ENCODE measurements around the gene DMAP1.

DNA sequence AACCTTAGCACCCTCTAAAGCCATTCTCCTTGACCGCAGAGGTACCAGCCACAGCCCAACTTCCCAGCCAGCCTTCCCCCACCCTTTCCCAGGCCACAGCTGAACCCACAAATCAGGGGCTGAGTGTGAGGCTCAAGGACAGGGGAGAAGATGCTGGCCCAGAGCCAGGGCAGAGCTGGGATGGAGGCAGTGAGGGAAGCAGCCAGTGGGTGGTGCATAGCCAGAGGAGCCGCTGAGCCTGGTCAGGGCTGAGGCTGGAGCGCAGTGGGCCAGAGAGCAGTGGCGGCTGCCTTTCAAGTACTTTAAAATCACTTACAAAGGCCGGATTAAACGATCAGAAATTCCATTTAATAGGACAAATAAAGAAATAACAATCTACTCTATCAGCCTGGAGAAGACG lies 36.3 kb downstream of the DMAP1 start:
- no peak for TF ChIP-seq FOXM1 (IDR thresholded peaks at IDR 0.05; ENCODE audit: borderline replicate concordance, low read depth)
- TF ChIP-seq TAF1 (IDR thresholded peaks at IDR 0.05; ENCODE audit: low read depth) = no peak
- no peak for TF ChIP-seq EGR1 (IDR thresholded peaks at IDR 0.05)
- TF ChIP-seq, protein P1, sequence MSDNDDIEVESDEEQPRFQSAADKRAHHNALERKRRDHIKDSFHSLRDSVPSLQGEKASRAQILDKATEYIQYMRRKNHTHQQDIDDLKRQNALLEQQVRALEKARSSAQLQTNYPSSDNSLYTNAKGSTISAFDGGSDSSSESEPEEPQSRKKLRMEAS (IDR thresholded peaks at IDR 0.05) = no peak
- TF ChIP-seq RAD21 (IDR thresholded peaks at IDR 0.05; ENCODE audit: low read depth) = no peak
- TF ChIP-seq NFIC (IDR thresholded peaks at IDR 0.05) = no peak
- TF ChIP-seq, protein P2, sequence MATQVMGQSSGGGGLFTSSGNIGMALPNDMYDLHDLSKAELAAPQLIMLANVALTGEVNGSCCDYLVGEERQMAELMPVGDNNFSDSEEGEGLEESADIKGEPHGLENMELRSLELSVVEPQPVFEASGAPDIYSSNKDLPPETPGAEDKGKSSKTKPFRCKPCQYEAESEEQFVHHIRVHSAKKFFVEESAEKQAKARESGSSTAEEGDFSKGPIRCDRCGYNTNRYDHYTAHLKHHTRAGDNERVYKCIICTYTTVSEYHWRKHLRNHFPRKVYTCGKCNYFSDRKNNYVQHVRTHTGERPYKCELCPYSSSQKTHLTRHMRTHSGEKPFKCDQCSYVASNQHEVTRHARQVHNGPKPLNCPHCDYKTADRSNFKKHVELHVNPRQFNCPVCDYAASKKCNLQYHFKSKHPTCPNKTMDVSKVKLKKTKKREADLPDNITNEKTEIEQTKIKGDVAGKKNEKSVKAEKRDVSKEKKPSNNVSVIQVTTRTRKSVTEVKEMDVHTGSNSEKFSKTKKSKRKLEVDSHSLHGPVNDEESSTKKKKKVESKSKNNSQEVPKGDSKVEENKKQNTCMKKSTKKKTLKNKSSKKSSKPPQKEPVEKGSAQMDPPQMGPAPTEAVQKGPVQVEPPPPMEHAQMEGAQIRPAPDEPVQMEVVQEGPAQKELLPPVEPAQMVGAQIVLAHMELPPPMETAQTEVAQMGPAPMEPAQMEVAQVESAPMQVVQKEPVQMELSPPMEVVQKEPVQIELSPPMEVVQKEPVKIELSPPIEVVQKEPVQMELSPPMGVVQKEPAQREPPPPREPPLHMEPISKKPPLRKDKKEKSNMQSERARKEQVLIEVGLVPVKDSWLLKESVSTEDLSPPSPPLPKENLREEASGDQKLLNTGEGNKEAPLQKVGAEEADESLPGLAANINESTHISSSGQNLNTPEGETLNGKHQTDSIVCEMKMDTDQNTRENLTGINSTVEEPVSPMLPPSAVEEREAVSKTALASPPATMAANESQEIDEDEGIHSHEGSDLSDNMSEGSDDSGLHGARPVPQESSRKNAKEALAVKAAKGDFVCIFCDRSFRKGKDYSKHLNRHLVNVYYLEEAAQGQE (IDR thresholded peaks at IDR 0.05; ENCODE audit: low read depth) = no peak
- no peak for TF ChIP-seq ZBTB7A (IDR thresholded peaks at IDR 0.05; ENCODE audit: low read depth)
- no peak for TF ChIP-seq YY1 (IDR thresholded peaks at IDR 0.05; ENCODE audit: low read depth)
- no peak for TF ChIP-seq TCF12 (IDR thresholded peaks at IDR 0.05; ENCODE audit: low read depth)
- no peak for TF ChIP-seq TEAD4 (IDR thresholded peaks at IDR 0.05)
- TF ChIP-seq EP300 (IDR thresholded peaks at IDR 0.05; ENCODE audit: borderline replicate concordance) = no peak
- no peak for TF ChIP-seq CEBPB (IDR thresholded peaks at IDR 0.05)
- TF ChIP-seq, protein P3, sequence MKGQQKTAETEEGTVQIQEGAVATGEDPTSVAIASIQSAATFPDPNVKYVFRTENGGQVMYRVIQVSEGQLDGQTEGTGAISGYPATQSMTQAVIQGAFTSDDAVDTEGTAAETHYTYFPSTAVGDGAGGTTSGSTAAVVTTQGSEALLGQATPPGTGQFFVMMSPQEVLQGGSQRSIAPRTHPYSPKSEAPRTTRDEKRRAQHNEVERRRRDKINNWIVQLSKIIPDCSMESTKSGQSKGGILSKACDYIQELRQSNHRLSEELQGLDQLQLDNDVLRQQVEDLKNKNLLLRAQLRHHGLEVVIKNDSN (IDR thresholded peaks at IDR 0.05) = no peak
